ENCODE measurements around the gene ANKRD63.

Gene ANKRD63

DNA sequence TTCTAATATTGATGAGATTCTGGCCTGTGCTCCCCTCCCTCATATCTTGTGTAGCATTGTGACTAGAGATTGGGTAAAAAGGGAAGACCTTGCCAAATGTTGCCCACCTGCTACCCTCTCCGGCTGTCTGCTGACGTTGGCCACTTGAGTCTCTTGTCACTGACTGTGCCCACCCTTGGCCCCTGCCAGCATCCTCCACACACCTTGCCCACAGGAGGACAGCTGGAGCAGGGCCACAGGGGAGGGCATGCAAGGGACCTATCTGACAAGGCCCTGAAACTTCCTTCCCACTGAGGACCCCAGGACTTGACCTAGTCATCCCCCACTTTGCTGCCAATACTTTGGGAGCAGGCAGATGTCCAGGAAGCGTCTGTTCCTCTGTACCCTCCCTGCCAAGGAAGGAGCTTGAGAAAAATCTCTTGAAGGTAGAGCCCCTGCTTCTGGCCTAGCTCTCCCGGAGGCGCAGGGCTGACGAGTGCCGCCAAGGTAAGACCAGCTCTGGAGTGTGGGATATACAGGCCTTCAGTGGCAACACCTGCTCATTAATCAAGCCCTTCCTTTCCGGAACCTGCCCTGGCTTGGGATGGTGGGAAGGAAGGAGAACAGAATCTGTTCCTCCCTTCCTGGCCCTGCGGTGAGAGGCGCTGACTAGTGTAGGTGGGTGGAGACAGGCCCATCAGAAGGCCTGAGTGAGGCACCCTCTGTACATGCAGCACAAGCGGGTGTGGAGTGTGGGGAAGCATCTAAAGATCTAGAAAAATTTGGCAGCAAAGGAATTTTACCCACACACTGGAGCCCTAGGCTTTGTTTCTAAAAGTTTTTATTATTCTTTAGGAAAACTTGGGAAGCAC lies 48.9 kb downstream of the ANKRD63 start:
- H3K4me3 ChIP-seq (ENCODE audit: low read depth, low read length), result no peak overlapping the region
- TF ChIP-seq, protein P1, sequence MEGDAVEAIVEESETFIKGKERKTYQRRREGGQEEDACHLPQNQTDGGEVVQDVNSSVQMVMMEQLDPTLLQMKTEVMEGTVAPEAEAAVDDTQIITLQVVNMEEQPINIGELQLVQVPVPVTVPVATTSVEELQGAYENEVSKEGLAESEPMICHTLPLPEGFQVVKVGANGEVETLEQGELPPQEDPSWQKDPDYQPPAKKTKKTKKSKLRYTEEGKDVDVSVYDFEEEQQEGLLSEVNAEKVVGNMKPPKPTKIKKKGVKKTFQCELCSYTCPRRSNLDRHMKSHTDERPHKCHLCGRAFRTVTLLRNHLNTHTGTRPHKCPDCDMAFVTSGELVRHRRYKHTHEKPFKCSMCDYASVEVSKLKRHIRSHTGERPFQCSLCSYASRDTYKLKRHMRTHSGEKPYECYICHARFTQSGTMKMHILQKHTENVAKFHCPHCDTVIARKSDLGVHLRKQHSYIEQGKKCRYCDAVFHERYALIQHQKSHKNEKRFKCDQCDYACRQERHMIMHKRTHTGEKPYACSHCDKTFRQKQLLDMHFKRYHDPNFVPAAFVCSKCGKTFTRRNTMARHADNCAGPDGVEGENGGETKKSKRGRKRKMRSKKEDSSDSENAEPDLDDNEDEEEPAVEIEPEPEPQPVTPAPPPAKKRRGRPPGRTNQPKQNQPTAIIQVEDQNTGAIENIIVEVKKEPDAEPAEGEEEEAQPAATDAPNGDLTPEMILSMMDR (IDR thresholded peaks at IDR 0.05; ENCODE audit: low read depth, low read length), result no peak

DNA sequence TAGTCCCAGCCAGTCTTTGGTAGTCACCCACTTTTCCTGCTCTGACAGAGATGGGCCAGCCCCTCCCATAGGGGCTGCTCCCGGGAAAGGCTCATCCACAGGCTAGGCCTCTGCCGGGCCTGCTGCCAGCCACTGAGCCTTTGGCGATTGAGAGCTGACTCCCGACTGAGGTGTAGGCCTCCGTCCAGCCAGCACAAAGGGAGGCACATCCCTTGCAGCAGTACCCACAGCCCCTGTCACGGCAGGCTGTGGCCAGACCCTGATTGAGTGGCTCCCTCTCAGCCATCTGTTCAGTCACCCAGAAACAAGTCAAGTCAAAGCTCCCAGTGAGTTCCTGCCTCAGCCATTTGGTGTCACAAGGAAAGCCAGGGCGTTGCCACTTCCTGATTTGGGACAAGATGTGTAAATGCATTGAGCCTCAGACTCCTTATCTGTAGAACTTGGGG lies 50.2 kb downstream of the ANKRD63 start:
- TF ChIP-seq, protein P1 (IDR thresholded peaks at IDR 0.05; ENCODE audit: low read depth, low read length), result no peak
- no peak overlapping the region for H3K4me3 ChIP-seq (ENCODE audit: low read depth, low read length)
